Activated CD4-positive, alpha-beta memory T cell treated with anti-CD3 and anti-CD28 coated beads, Interleukin-2, amount 10 ng/mL, durations not matched to agents 7 days and 5 days (primary cell): Measurements from ENCODE around the gene BSND. TPM values are rescaled to one million over a fixed set of nuclear protein-coding genes. Genes with fewer than 3 reads are reported as not detected.

Experiments
- CTCF ChIA-PET: fragments of 350-600 bp; sonication (Branson Sonifier 250); formaldehyde crosslinking; loops from one replicate; lab custom pipeline; 2021; ENCODE audit warnings: antibody characterized with exemption, inconsistent platforms; lab: Charles Lee
- POLR2A ChIA-PET: fragments of 350-600 bp; sonication (Branson Sonifier 250); formaldehyde crosslinking; loops from one replicate; lab custom pipeline; 2021; ENCODE audit warnings: antibody characterized with exemption; lab: Charles Lee
- DNase-seq: peaks from one replicate; pipeline ENCODE4 v3.0.0-alpha.2; 2020
- H3K27ac Mint-ChIP-seq: one replicate; pipeline ENCODE4 v1.8.0; 2021; ENCODE audit warnings: mild to moderate bottlenecking, mixed read lengths
- H3K27me3 Mint-ChIP-seq: one replicate; pipeline ENCODE4 v1.8.0; 2021; ENCODE audit warnings: mixed read lengths
- H3K36me3 Mint-ChIP-seq: one replicate; pipeline ENCODE4 v1.8.0; 2021; ENCODE audit warnings: low read depth, mixed read lengths
- H3K4me1 Mint-ChIP-seq: one replicate; pipeline ENCODE4 v1.8.0; 2021; ENCODE audit warnings: mixed read lengths
- H3K4me3 Mint-ChIP-seq: one replicate; pipeline ENCODE4 v1.8.0; 2021; ENCODE audit warnings: mild to moderate bottlenecking, mixed read lengths
- H3K9me3 Mint-ChIP-seq: one replicate; pipeline ENCODE4 v1.8.0; 2021; ENCODE audit warnings: mixed read lengths
- total RNA-seq, 2 experiments: library from RNA; stranded (reverse); gene quantifications; one replicate each; pipeline ENCODE4 v1.2.3, GENCODE V29; 2021

BSND gene
- total RNA-seq, 2 experiments from 2014 or later = 0.08 to 0.13 TPM

DNA sequence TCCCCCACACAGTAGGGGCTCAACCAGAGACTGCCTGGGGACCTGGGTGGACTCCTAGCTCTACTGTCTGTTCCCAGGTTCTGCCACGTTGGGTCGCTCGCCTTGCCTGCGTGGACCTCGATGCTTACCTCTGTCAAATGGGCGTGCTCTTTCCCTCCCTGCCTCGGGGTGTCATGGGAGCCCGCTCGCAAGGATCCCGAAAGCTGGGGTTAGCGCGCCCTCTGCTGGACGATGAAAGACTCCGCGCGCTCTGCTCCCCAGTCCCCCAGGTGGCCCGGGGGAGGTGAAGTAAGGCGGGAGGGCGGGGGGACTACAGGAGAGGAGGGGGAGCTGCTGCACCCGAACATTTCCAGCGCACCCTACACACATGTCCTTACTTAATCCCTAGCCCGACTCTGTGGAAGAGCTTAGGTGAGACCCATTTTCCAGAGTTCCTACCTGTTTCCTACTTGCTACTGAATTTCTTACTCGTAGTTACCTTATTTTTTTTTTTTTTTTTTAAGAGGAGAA is 2.3 kb upstream of the BSND start:
- POLR2A ChIA-PET = interaction anchor here (0.8 to 2.3 kb wide), 8 partner anchors 18 to 198 kb away, joined by 3 to 44 read pairs (median 4); no protein-coding TSS in a partner anchor
- peak; percentile 90 for DNase-seq
- H3K4me1 Mint-ChIP-seq = peaks cover 39% of the 10 kb centered on the region
- H3K36me3 Mint-ChIP-seq = no peaks in the 10 kb centered on the region
- peaks cover 39% of the 10 kb centered on the region for H3K27me3 Mint-ChIP-seq
- CTCF ChIA-PET = interaction anchor here (0.6 to 10.4 kb wide), 25 partner anchors 10 to 1172 kb away, joined by 3 to 353 read pairs (median 4); partner anchors contain the start of genes DHCR24 and TTC22
- H3K4me3 Mint-ChIP-seq = peak overlapping the region; percentile 51
- H3K9me3 Mint-ChIP-seq = no peaks in the 10 kb centered on the region
- peak overlapping the region; percentile 94 for H3K27ac Mint-ChIP-seq

DNA sequence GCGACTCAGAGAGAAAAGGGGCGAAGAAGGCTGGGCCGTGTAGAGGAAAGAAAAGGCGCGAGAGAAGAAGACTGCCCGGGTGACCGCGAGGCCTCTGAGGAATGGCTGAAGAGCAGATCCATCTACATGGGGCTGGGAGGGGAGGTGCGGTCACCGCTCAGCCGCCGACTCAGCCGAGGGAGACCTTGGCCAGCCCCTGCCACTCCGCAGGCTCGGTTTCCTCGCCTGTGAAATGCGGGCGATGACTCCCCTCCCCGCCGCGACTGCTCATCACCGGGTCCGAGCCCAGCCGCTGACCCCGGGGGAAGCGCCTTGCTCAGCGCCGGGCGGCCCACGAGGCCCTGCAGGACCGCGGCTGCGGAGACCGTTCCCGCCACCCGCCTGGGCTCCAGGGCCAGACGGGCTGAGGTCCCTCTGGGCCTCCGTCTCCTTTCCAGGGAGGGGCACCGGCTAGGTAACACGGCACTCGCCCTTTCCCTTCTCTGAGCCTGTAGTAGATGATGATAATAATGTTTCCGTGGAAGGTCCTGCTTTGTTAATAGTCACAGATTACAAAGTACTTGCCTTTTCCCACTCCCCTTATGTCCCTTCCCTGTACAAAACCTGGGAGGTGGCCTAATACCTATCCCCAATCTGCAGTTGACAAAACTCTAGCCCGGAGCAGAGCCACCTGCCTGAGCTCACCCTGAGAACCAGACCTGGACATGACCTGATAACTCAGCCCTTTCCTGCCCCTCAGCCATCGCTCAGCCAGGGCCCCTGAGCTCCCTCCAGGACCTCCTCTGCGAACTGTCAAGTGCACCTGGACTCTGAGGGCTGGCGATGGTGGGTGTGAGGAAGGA is 1.6 kb upstream of the BSND start:
- CTCF ChIA-PET = interaction anchor here (0.6 to 10.4 kb wide), 17 partner anchors 10 to 1173 kb away, joined by 3 to 353 read pairs (median 5); partner anchors contain the start of gene TTC22
- peak; percentile 24 for DNase-seq
- H3K4me1 Mint-ChIP-seq = peaks cover 39% of the 10 kb centered on the region
- POLR2A ChIA-PET = interaction anchor here (0.8 to 2.3 kb wide), 5 partner anchors 24 to 198 kb away, joined by 3 to 44 read pairs (median 5); no protein-coding TSS in a partner anchor
- H3K36me3 Mint-ChIP-seq = no peaks in the 10 kb centered on the region
- peaks cover 39% of the 10 kb centered on the region for H3K27me3 Mint-ChIP-seq
- H3K27ac Mint-ChIP-seq = peak overlapping the region; percentile 34
- no peaks in the 10 kb centered on the region for H3K9me3 Mint-ChIP-seq
- no peak overlapping the region for H3K4me3 Mint-ChIP-seq

GRCh38 chr1:54997711-54997986 is 1.1 kb upstream of the BSND start:
- H3K9me3 Mint-ChIP-seq = no peaks in the 10 kb centered on the region
- CTCF ChIA-PET = interaction anchor here (3.5 to 10.4 kb wide), 2 partner anchors 24 to 49 kb away, joined by 26 to 353 read pairs; no protein-coding TSS in a partner anchor
- H3K27ac Mint-ChIP-seq = no peak overlapping the region
- H3K27me3 Mint-ChIP-seq = peaks cover 39% of the 10 kb centered on the region
- POLR2A ChIA-PET = no interaction called here
- H3K4me3 Mint-ChIP-seq = no peak overlapping the region
- H3K4me1 Mint-ChIP-seq = peaks cover 35% of the 10 kb centered on the region
- DNase-seq = no peak
- H3K36me3 Mint-ChIP-seq = no peaks in the 10 kb centered on the region

DNA sequence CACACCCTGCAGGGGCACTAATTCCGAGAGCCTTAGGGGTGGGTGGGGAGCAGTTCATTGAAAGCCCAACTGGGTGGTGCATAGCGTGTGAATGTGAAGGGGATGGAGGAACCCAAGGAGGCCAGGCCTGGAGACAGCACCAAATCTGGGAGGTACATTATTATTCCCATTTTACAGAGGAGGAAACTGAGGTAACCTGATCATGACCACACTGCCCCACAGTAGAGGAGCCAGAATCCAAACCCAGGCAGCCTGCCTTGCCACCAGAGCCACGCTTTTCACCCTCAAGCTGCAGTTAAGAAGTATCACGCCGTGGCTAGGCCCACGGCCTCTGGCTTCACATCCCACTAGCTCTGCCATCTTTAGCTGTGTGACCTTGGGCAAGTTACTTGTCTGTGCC is 633 bp upstream of the BSND start:
- no peak for DNase-seq
- Mint-ChIP-seq H3K27me3 (peaks cover 39% of the 10 kb centered on the region), H3K4me1 (peaks cover 35% of the 10 kb centered on the region), H3K9me3 (no peaks in the 10 kb centered on the region), H3K4me3 (no peak overlapping the region), H3K27ac (no peak overlapping the region), H3K36me3 (no peaks in the 10 kb centered on the region)
- ChIA-PET CTCF (interaction anchor here (1.2 to 10.4 kb wide), 3 partner anchors 10 to 50 kb away, joined by 3 to 353 read pairs (median 26); no protein-coding TSS in a partner anchor), POLR2A (no interaction called here)

GRCh38 chr1:55000110-55001085 is 1.7 kb downstream of the BSND start:
- POLR2A ChIA-PET = no interaction called here
- CTCF ChIA-PET = interaction anchor here (0.8 to 10.4 kb wide), 3 partner anchors 11 to 52 kb away, joined by 4 to 353 read pairs (median 7); no protein-coding TSS in a partner anchor
- Mint-ChIP-seq H3K4me1 (peaks cover 21% of the 10 kb centered on the region), H3K9me3 (no peaks in the 10 kb centered on the region), H3K36me3 (no peaks in the 10 kb centered on the region), H3K27ac (no peak overlapping the region), H3K27me3 (peaks cover 33% of the 10 kb centered on the region), H3K4me3 (no peak overlapping the region)
- no peak for DNase-seq

DNA sequence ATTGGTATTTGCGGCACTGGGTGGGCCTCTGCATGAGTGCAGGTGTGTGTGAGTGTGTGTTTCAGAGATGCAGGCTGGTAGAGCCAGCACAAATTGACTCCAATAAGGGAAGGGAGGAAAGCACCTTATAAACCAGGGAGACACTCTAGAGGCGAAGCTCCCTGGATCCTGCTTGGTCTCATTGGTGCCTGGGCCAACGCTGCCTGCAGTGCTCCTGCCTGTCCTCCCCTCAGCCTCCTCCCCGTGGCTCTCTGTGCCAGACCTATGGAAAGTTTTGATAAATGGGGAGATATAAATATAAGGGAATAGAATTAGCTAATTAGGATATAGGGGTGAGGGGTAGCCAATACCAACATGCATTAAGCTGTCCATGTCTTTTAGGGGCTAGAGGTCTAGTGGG is 2.6 kb downstream of the BSND start:
- no peak overlapping the region for H3K4me3 Mint-ChIP-seq
- H3K36me3 Mint-ChIP-seq = no peaks in the 10 kb centered on the region
- no peaks in the 10 kb centered on the region for H3K9me3 Mint-ChIP-seq
- no peak for DNase-seq
- CTCF ChIA-PET = interaction anchor here (10.4 kb wide), 1 partner anchor 53 kb away, joined by 353 read pairs; no protein-coding TSS in a partner anchor
- H3K27ac Mint-ChIP-seq = no peak overlapping the region
- POLR2A ChIA-PET = no interaction called here
- peaks cover 12% of the 10 kb centered on the region for H3K4me1 Mint-ChIP-seq
- peaks cover 29% of the 10 kb centered on the region for H3K27me3 Mint-ChIP-seq

- Mint-ChIP-seq H3K27me3 (peaks cover 18% of the 10 kb centered on the region), H3K36me3 (no peaks in the 10 kb centered on the region), H3K4me1 (peaks cover under 1% of the 10 kb centered on the region), H3K27ac (no peak overlapping the region), H3K9me3 (no peaks in the 10 kb centered on the region), H3K4me3 (no peak overlapping the region)
- POLR2A ChIA-PET = no interaction called here
- DNase-seq = no peak
- CTCF ChIA-PET = interaction anchor here (1.1 to 10.4 kb wide), 2 partner anchors 19 to 54 kb away, joined by 6 to 353 read pairs; no protein-coding TSS in a partner anchor
Measured at GRCh38 chr1:55002686-55003085, 4.0 kb downstream of the BSND start.

- Mint-ChIP-seq H3K9me3 (no peaks in the 10 kb centered on the region), H3K4me3 (no peak overlapping the region), H3K27me3 (no peaks in the 10 kb centered on the region), H3K4me1 (no peaks in the 10 kb centered on the region), H3K36me3 (no peaks in the 10 kb centered on the region), H3K27ac (no peak overlapping the region)
- CTCF ChIA-PET = interaction anchor here (1.0 kb wide), 1 partner anchor 16 kb away, joined by 3 read pairs; no protein-coding TSS in a partner anchor
- POLR2A ChIA-PET = no interaction called here
- no peak for DNase-seq
Measured at GRCh38 chr1:55005351-55006140, 6.8 kb downstream of the BSND start.

- Mint-ChIP-seq H3K4me1 (no peaks in the 10 kb centered on the region), H3K9me3 (no peaks in the 10 kb centered on the region), H3K36me3 (no peaks in the 10 kb centered on the region)
Measured at GRCh38 chr1:55006931-55007330, 8.2 kb downstream of the BSND start.

GRCh38 chr1:55007625-55008024 is 8.9 kb downstream of the BSND start:
- Mint-ChIP-seq H3K27ac (no peak overlapping the region), H3K36me3 (no peaks in the 10 kb centered on the region), H3K27me3 (peaks cover 1% of the 10 kb centered on the region), H3K9me3 (no peaks in the 10 kb centered on the region), H3K4me1 (no peaks in the 10 kb centered on the region), H3K4me3 (no peak overlapping the region)
- POLR2A ChIA-PET = no interaction called here
- no peak for DNase-seq
- CTCF ChIA-PET = interaction anchor here (1.0 to 1.9 kb wide), 3 partner anchors 9 to 63 kb away, joined by 3 to 7 read pairs (median 5); partner anchors contain the start of gene BSND

More at GRCh38 chr1:55006931-55007330, 8.2 kb downstream of the BSND start:
- H3K27me3 Mint-ChIP-seq = no peaks in the 10 kb centered on the region
- no peak overlapping the region for H3K27ac Mint-ChIP-seq
- DNase-seq = no peak
- ChIA-PET CTCF (interaction anchor here (1.9 kb wide), 1 partner anchor 10 kb away, joined by 5 read pairs; no protein-coding TSS in a partner anchor), POLR2A (no interaction called here)
- no peak overlapping the region for H3K4me3 Mint-ChIP-seq

GRCh38 chr1:55010194-55010886 is 11.6 kb downstream of the BSND start:
- no peaks in the 10 kb centered on the region for H3K4me1 Mint-ChIP-seq
- ChIA-PET POLR2A (no interaction called here), CTCF (interaction anchor here (1.1 kb wide), 1 partner anchor 12 kb away, joined by 3 read pairs; no protein-coding TSS in a partner anchor)
- H3K9me3 Mint-ChIP-seq = no peaks in the 10 kb centered on the region
- H3K27ac Mint-ChIP-seq = no peak overlapping the region
- peaks cover 12% of the 10 kb centered on the region for H3K27me3 Mint-ChIP-seq
- no peaks in the 10 kb centered on the region for H3K36me3 Mint-ChIP-seq
- no peak for DNase-seq
- H3K4me3 Mint-ChIP-seq = no peak overlapping the region
